ENCODE measurements around the gene DCANP1. TPM values are rescaled to one million over a fixed set of nuclear protein-coding genes. Genes with fewer than 3 reads are reported as not detected.
A peak's percentile ranks its signal among the peaks of the same experiment; 100 is the strongest.

The DCANP1 gene
- total and polyA plus RNA-seq, 9 of the 15 experiments (the other 6 are each of a cell fraction or from before 2014, with no cell fraction given) = not detected

DNA sequence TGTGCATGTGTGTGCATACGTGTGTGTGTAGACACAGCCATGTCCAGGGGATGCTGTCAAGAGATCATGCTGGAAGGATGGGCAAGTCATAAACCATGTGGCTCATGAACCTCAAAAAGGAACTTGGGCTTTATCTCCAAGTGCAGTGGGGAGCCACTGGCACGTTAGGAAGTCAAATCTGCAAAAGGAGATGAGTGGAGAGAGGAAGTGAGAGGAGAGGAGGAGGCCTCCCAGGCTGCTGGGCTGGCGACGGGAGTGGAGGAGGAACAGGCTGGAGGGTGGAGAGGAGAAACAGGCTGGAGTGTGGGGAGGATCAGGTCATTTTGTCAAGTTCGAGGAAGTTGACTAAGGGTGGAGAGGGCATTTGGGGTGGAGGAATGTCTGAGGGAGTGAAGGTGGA, 34.2 kb upstream of the DCANP1 start (continued):
- TF ChIP-seq, protein P1, sequence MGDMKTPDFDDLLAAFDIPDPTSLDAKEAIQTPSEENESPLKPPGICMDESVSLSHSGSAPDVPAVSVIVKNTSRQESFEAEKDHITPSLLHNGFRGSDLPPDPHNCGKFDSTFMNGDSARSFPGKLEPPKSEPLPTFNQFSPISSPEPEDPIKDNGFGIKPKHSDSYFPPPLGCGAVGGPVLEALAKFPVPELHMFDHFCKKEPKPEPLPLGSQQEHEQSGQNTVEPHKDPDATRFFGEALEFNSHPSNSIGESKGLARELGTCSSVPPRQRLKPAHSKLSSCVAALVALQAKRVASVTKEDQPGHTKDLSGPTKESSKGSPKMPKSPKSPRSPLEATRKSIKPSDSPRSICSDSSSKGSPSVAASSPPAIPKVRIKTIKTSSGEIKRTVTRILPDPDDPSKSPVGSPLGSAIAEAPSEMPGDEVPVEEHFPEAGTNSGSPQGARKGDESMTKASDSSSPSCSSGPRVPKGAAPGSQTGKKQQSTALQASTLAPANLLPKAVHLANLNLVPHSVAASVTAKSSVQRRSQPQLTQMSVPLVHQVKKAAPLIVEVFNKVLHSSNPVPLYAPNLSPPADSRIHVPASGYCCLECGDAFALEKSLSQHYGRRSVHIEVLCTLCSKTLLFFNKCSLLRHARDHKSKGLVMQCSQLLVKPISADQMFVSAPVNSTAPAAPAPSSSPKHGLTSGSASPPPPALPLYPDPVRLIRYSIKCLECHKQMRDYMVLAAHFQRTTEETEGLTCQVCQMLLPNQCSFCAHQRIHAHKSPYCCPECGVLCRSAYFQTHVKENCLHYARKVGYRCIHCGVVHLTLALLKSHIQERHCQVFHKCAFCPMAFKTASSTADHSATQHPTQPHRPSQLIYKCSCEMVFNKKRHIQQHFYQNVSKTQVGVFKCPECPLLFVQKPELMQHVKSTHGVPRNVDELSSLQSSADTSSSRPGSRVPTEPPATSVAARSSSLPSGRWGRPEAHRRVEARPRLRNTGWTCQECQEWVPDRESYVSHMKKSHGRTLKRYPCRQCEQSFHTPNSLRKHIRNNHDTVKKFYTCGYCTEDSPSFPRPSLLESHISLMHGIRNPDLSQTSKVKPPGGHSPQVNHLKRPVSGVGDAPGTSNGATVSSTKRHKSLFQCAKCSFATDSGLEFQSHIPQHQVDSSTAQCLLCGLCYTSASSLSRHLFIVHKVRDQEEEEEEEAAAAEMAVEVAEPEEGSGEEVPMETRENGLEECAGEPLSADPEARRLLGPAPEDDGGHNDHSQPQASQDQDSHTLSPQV (IDR thresholded peaks at IDR 0.05) = 0 out of 2 replicates have a peak, but pooled peaks have one; percentile 21
- 0 out of 2 replicates have a peak, but pooled peaks have one; percentile 25 for TF ChIP-seq ZNF589 (CRISPR knock-in tag; IDR thresholded peaks at IDR 0.05; ENCODE audit: low read depth)
- TF ChIP-seq TFAM (CRISPR knock-in tag; conservative IDR thresholded peaks at IDR 0.05) = no peak
- no peak for TF ChIP-seq ZNF445 (CRISPR knock-in tag; IDR thresholded peaks at IDR 0.05; ENCODE audit: low read depth)
- TF ChIP-seq, protein P2, sequence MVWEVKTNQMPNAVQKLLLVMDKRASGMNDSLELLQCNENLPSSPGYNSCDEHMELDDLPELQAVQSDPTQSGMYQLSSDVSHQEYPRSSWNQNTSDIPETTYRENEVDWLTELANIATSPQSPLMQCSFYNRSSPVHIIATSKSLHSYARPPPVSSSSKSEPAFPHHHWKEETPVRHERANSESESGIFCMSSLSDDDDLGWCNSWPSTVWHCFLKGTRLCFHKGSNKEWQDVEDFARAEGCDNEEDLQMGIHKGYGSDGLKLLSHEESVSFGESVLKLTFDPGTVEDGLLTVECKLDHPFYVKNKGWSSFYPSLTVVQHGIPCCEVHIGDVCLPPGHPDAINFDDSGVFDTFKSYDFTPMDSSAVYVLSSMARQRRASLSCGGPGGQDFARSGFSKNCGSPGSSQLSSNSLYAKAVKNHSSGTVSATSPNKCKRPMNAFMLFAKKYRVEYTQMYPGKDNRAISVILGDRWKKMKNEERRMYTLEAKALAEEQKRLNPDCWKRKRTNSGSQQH (CRISPR knock-in tag; IDR thresholded peaks at IDR 0.05) = peak; percentile 44; the same call in 1 of the 2 replicates
- 0 out of 2 replicates have a peak, but pooled peaks have one; percentile 50 for TF ChIP-seq LCOR (CRISPR knock-in tag; IDR thresholded peaks at IDR 0.05)
- no peak for TF ChIP-seq CBFB (CRISPR knock-in tag; IDR thresholded peaks at IDR 0.05)
- TF ChIP-seq SMAD3 (CRISPR knock-in tag; conservative IDR thresholded peaks at IDR 0.05) = no peak
- TF ChIP-seq HNRNPL (IDR thresholded peaks at IDR 0.05; ENCODE audit: low read depth, low read length) = no peak
- TF ChIP-seq, protein P3, sequence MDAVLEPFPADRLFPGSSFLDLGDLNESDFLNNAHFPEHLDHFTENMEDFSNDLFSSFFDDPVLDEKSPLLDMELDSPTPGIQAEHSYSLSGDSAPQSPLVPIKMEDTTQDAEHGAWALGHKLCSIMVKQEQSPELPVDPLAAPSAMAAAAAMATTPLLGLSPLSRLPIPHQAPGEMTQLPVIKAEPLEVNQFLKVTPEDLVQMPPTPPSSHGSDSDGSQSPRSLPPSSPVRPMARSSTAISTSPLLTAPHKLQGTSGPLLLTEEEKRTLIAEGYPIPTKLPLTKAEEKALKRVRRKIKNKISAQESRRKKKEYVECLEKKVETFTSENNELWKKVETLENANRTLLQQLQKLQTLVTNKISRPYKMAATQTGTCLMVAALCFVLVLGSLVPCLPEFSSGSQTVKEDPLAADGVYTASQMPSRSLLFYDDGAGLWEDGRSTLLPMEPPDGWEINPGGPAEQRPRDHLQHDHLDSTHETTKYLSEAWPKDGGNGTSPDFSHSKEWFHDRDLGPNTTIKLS (IDR thresholded peaks at IDR 0.05; ENCODE audit: borderline replicate concordance, low read depth) = no peak
- 0 out of 2 replicates have a peak, but pooled peaks have one; percentile 20 for TF ChIP-seq SOX6 (IDR thresholded peaks at IDR 0.05)
- peak; percentile 97 for TF ChIP-seq SPI1 (IDR thresholded peaks at IDR 0.05; ENCODE audit: borderline replicate concordance, low read depth, low read length)
- TF ChIP-seq SMARCA4 (IDR thresholded peaks at IDR 0.05) = peak; percentile 53
- TF ChIP-seq, protein P4, sequence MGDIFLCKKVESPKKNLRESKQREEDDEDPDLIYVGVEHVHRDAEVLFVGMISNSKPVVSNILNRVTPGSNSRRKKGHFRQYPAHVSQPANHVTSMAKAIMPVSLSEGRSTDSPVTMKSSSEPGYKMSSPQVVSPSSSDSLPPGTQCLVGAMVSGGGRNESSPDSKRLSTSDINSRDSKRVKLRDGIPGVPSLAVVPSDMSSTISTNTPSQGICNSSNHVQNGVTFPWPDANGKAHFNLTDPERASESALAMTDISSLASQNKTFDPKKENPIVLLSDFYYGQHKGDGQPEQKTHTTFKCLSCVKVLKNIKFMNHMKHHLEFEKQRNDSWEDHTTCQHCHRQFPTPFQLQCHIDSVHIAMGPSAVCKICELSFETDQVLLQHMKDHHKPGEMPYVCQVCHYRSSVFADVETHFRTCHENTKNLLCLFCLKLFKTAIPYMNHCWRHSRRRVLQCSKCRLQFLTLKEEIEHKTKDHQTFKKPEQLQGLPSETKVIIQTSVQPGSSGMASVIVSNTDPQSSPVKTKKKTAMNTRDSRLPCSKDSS (IDR thresholded peaks at IDR 0.05; ENCODE audit: low read depth, partially characterized antibody) = no peak
- TF ChIP-seq, protein P5, sequence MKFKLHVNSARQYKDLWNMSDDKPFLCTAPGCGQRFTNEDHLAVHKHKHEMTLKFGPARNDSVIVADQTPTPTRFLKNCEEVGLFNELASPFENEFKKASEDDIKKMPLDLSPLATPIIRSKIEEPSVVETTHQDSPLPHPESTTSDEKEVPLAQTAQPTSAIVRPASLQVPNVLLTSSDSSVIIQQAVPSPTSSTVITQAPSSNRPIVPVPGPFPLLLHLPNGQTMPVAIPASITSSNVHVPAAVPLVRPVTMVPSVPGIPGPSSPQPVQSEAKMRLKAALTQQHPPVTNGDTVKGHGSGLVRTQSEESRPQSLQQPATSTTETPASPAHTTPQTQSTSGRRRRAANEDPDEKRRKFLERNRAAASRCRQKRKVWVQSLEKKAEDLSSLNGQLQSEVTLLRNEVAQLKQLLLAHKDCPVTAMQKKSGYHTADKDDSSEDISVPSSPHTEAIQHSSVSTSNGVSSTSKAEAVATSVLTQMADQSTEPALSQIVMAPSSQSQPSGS (CRISPR knock-in tag; IDR thresholded peaks at IDR 0.05) = no peak
- no peak for TF ChIP-seq MCM2 (IDR thresholded peaks at IDR 0.05; ENCODE audit: low read depth)
- no peak for TF ChIP-seq RFX1 (IDR thresholded peaks at IDR 0.05)
- 0 out of 2 replicates have a peak, but pooled peaks have one; percentile 18 for TF ChIP-seq ETV1 (tag; conservative IDR thresholded peaks at IDR 0.05; ENCODE audit: low read depth)
- no peak for TF ChIP-seq KAT2B (IDR thresholded peaks at IDR 0.05; ENCODE audit: low read depth, low read length)
- peak; percentile 78 for TF ChIP-seq KLF16 (IDR thresholded peaks at IDR 0.05)
